COLO668 (cell line): ENCODE results near the gene APOO.
A peak's percentile ranks its signal among the peaks of the same experiment; 100 is the strongest.
"Not testable (repeated sequence)": the region's sequence is repeated elsewhere in the genome, so short reads cannot be mapped to it uniquely, and the experiment has no call there.

Source experiments
- DNase-seq: peaks from one replicate; lab custom pipeline; 2025; ENCODE audit not compliant: unreplicated experiment; lab: John Stamatoyannopoulos, UW

The APOO gene

GRCh38 chrX:23861215-23861896, 46.4 kb downstream of the APOO start:
- DNase-seq = no peak

DNA sequence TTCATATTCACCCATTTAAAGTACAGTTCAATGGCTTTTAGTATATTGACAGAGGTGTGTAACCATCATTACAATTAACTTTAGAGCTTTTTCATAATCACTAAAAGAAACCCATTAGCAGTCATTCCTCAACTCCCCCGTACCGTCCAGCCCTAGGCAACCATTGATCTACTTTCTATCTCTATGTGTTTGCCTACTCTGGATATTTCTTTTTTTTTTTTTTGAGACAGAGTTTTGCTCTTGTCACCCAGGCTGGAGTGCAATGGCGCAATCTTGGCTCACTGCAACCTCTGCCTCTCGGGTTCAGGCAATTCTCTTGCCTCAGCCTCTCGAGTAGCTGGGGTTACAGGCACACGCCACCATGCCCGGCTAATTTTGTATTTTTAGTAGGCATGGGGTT, 48.5 kb downstream of the APOO start:
- DNase-seq = not testable (repeated sequence)

- DNase-seq = no peak
Observed at GRCh38 chrX:23857935-23858334, 49.8 kb downstream of the APOO start.

DNA sequence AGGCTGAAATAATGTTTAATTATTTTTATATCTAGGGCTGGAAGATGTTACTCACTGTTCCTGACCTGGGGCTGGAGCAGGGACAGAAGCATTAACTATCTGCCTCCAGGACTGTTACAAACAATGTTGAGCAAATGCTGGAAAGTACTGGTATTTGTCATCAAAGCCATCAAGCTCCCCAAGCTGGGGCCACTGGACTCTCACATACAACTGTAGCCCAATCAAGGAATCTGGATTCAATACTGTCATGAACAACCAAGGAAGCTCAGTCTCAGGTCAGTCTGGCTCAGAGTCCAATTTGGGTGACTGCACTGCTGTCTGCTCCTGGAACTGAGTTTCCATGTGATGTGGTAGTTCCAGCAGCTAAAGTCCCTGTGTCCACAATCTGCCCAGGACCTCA, 50.4 kb downstream of the APOO start:
- DNase-seq = no peak

DNA sequence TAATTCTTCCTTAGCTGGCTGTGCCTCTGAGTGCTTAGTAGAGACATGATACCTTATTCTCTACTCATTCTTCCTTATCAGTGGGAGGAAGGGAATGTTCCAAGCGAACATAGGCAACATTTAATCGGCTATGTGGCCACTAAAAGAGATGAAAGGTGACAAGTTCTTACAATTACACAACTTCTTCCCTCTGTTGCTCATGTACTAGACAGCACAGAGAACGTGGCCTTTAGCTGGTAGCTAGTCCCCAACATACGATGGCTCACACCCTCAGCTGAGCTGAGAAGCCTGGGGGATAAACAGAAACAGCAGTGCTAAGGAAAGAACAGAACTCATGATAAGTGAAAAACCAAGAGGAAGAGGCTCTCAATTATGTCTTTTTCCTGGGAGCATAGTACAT, 52.2 kb downstream of the APOO start:
- no peak for DNase-seq

DNA sequence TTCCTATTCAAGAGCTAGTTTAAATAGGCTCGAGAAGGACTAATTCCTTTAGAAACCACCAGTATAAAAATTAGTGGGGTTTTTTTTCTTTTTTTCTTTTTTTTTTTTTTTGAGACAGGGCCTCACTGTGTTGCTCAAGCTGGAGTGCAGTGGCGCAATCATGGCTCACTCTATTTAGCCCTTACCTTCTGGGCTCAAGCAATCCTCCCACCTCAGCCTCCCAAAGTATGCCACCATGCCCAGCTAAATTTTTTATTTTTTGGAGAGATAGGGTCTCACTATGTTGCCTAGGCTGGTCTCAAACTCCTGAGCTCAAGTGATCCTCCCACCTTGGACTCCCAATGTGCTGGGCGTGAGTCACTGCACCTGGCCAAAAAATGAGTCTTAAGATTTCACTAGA, 52.8 kb downstream of the APOO start:
- no peak for DNase-seq

DNA sequence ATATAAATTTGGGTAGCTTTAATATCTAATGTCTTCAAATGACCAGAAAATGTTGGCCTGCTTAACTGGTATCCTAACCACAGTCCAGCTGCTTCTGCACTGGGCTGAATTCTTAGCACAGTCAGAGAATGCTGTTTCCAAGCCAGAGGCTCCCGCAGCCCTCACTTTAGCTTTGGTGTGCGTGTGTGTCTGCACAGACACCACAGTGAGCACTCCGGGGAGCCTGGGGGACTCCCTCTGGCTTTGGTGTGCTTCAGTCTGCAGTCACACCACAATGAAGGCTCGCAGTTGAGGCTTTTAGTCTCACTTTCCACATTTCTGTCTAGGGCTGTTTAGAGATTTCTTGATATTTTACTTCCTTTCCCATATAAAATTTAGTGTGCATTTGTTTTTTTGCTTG, 53.6 kb downstream of the APOO start:
- no peak for DNase-seq

DNA sequence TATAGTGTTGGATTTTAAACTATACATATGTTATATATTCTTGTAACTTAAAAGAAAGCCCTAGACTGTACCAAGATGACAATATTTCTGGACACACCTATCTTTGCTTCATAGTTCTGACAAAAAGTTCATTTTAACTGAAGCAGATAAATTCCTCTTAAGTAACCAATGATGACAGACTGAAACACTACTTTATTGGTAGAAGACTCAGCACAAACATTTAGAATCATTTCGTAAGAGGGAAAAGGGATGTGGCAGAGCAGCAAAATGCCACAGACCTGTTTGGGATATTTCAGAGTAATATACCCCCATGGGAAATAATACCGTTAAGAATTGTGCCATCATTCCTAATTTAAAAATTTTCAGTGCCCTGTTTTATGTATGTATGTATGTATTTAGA, 56.2 kb downstream of the APOO start:
- no peak for DNase-seq

GRCh38 chrX:23849241-23849640, 58.5 kb downstream of the APOO start:
- no peak for DNase-seq

DNA sequence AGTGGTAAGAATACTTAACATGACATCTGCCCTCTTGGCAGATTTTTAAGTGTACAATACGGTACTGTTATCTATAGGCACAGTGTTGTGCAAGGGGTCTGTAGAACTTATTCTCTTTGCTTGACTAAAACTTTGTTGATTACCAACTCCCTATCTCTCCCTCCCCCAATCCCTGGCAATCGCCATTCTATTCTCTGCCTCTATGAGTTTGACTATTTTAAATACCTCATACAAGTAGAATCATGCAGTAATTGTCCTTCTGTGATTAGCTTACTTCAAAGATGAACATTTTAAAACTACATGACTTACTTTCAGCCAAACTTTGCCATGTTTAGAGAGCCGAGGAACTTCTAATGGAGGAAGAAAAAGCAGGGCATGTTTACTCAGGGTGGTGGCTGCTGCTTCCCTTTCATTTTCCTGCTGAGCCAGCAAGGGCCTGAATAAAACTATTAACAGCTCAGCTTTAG, 62.4 kb downstream of the APOO start:
- no peak for DNase-seq

DNA sequence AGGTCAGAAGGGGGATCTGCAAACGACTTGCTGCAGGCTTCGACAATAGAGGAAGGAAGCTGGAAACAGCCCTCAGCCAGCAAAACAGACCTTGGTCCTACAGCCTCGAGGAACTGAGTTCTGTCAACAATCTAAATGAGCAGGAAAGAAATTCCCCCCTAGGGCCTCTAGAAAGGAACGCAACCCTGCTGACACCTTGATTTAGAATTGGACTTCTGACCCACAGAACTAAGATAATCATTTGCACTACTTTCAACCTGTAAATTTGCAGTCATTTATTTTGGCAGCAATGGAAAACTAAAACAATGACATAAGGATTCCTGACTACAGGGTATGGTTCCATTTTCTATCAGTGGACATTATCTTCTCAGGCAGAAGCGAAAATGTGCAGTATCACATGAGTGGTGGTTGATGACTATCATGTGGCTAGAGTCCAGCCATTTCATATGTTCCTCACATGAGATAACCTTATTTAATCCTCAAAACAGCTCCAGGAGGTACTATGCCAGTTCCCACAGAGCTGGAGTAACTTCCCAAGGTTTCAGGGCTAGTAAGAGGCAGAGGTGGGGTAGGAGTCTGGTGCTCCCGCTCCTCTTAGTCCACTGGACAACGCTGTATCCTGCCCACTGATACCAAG, 63.1 kb downstream of the APOO start:
- no peak for DNase-seq

- DNase-seq = no peak
Observed at GRCh38 chrX:23841847-23842522, 65.8 kb downstream of the APOO start.

GRCh38 chrX:23840674-23841073, 67.1 kb downstream of the APOO start:
- DNase-seq = peak; percentile 11

GRCh38 chrX:23838953-23839352, 68.8 kb downstream of the APOO start:
- DNase-seq = no peak

DNA sequence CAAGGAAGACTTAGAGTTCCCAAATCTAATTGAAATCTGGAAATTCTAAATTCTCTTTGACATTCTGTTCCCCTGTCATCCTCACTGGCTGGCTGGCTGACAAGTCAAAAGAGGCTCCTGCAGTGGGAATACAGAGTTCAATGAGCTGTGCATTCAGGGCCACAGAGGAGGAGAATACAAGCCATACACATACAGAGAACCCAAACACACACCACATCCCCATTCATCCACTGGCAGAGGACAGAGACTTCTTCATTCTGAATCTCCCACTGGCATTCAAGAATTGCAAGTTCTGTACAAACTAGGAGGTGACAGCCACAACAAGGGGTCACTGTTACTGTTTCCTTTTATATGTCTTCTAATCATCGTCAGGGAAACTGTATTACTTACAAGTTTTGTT, 75.0 kb downstream of the APOO start:
- DNase-seq = no peak

- DNase-seq = no peak
Observed at GRCh38 chrX:23828881-23829280, 78.9 kb downstream of the APOO start.

DNA sequence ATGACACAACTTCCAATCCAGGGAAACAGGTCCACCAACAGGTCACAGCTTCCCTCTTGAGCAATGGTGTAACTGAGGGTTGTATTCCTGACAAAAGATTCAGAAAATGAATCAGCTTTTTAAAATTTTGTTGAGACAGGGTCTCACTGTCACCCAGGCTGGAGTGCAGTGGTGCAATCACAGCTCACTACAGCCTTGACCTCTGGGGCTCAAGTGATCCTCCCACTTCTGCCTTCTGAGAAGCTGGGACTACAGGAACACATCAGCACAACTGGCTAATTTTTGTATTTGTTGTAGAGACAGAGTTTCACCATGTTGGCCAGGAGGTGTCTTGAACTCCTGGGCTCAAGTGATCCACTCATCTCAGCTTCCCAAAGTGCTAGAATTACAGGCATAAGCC, 81.1 kb downstream of the APOO start:
- DNase-seq = no peak

- DNase-seq = no peak
Observed at GRCh38 chrX:23826216-23826615, 81.5 kb downstream of the APOO start.

DNA sequence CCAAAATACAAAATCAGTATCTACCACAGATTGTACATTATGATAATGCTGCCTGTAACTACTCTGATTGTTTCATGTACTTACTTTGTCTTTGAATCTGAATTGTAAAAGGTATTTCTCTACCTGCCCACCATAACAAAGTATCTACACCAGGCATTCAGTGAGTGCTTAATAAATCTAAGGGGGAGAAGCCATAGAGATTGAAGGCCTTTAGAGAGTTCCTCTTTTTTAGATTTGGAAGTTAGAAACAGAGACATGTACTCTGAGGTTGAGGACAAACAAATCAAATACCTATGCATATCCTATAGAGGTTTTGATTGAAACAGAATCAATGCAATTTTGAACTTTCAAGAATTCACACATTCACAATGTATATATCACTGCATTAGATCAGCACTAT, 82.1 kb downstream of the APOO start:
- DNase-seq = no peak

DNA sequence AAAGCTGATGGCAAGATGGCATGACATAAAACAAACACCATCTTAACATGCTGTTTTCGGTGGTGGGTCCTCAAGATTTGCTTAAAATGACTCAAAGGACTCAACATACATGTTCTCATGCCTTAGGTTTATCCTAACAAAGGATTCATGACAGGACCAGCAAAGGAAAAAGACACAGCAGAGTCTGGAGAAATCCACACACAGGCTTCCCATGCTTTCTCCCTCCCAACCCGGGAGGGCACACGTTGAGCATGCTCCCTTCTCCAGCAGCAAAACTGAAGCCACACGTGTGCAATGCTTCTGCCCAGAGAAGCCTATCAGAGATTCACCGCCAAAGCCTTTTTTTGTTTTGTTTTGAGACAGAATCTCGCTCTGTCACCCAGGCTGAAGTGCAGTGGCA, 84.9 kb downstream of the APOO start:
- DNase-seq = peak; percentile 5

GRCh38 chrX:23822397-23822796, 85.3 kb downstream of the APOO start:
- peak; percentile 43 for DNase-seq

DNA sequence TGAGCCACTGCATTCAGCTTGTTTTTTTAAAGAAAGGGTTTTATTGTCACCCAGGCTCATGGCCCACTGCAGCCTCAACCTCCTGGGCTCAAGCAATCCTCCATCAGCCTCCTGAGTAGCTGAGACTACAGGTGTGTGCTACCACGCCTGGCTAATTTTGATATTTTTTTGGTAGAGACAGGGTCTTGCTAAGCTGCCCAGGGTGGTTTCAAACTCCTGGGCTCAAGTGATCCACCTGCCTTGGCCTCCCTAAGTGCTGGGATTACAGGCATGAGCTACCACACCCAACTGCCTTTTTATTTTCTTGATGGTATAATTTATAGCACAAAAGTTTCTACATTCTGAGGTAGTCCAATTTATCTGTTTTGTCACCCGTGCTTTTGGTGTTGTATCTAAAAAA, 85.9 kb downstream of the APOO start:
- DNase-seq = no peak
